Measurements from ENCODE around the gene HDAC4.

Gene HDAC4

DNA sequence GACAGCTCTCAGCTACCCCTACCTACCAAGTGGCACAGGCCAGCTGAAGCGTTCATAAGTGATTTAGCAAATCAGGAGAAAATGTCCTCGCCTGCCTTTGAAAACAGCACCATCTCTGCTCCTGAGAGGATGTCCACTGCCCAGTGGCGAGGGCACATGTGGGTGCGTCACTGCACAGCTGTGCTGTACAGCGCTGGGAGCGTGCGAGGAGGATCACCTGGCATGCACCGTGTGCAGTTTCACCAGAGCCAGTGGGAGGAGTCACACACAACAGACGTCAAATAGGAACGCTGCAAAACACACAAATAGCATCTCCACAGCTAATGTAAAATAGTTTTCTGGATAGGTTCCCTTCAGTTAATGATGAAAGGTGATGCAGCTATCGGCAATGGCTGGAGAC is 154.1 kb downstream of the HDAC4 start:
- DNase-seq: no peak

DNA sequence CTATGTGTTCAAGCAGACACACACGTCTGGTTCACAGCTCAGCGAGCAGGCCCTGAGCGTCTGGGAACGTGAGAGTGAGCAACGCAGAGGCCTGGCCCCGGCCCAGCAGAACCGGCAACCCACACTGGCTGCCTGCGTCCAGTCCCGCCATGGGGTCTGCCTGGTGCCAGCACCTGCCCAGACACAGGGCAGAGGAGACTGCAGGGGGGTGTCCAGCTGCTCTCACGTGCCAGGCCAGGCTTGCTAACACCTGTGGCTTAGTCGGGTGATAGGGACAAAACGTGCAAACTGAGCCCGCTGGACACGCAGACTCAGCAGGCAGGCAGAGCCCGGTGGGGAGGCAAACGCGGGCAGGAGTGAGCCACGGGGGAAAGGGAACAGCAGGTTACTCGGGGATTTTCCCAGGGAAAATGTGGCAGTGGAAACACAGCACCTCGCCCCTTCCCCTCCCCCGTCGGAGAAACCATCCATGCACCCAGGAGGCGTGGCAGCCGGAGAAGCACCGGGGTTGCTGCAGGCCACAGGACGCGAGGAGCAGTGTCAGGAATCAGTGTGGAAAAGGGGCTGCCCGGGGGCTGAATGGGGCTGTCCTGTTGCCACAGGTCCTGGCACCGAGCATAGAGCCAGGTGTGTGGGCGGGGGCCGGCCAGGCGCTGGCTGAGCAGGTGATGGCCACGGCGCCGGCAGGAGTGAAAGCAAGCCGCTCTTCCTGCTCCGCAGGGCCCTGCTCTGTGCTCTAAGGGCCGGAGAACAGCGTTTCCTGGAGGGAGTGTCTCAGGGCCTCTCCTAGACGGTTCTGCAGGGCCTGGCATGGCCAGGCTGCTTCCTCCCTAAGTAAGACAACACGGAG is 154.7 kb downstream of the HDAC4 start:
- DNase-seq: no peak

DNA sequence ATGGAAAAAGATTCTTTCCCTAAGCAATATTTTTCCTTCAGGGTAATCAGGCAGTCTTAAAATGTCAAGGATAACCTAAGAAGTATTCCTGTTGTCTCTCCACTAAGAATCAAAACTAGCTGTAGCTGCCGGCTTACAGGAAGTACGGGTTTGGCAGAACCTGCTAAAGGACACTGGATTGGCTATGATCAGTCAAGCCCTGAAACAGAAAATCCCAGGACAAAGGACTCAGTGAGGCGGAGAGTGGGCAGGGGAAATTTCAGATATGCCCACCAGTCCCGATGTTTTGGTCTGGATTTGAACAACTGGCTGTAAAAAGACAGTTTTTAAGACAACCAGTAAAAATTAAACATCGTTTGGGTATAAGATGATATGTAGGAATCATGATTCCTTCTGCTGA is 155.7 kb downstream of the HDAC4 start:
- no peak for DNase-seq

DNA sequence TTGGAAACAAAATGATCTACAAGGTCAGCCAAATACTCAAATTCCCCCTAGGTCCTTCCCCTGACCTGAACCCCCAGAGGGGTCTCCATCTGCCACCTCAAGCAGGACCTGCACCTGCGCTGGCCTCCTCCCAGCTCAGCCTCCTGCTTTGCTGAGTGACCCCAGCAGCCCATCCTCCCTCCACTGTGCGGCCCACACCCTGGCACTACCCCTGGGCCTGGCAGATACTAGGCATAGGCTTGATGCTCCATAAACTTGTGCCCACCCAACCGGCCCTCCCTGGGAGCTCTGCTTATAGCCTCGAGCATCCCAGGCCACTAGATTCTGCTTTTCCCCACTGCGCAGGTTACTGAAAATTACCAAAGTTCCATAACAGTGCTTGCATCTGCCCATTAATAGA is 156.2 kb downstream of the HDAC4 start:
- DNase-seq: no peak

DNA sequence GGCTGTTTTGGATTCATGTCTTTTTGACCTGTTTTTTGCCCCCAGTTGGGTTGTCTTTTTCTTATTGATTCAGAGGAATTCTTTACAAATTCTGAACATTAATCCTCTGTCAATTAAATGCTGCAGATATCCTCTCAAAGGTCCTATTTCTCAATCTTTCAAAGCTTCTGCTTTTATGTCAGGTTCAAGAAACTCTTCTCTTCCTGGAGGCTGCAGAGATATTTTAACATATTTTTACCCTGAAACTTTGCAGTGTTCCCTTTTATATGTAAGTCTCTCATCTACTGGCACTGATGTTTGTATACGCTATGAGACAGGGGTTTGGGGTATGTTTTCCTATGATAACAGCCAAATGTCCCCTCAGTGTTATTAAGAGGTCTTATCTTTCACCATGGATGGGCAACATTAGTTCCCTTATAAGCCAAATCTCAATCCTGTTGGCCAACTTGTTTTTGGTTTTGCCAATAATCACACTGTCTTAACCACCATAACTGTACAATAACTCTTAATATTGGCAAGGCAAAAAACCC is 159.3 kb downstream of the HDAC4 start:
- no peak for DNase-seq

DNA sequence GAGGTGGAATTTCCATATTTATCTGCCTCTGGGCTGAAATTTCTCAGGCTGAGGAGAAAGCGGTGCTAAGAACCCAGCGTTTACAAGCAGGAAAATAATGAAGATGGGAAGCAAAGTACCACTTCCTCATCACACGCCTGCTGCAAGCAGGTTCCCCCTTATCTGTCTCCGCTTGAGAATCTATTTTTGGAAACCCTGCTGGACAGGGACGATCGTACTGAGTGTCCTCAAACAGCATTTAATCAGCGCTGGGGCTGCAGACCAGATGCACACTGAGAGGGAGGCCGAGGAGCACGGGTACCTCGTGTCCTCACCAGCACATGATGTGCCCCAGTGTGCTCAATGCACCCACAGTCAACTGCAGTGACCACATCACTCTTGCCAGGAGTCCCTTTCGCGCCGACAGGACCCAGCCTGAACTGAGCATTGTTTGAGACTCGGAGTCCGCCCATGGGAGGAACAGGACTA is 160.4 kb downstream of the HDAC4 start:
- DNase-seq: no peak

DNA sequence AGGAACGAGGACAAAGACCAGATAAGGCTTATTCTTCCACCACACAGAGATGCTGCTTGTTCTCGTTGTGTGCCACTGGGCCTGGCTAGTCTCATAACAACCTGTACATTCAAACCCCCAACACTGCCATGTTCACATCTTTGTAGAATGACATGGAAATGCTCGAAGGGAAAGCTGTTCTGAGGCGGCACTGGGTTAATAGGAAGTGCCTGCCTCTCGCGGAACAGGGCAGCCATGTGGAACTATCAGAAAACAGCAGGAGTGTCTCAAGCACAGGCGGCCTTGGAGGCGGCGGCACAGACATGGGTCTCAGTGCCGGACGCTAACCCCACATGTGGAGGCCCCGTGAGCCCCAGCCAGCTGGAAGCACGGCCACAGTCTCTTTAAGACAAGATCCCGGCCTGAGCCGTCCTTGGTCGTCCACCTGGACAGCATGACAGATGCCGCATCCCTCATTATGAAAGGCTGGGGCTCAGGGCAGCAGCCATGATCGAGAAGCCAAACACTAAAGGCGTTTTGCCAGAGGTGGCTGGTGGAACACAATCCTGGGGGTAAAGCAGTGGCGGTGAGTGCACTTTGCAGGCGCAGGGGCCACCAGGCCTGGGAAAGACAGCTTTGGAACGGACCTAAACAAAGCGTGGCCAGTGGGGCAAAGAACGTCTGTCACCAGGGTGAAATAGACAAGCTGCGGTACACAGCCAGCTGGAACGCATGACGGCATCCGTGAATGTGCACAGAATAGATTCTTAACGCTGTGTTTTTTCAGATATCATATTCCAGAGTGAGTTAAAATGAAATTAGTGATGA is 161.0 kb downstream of the HDAC4 start:
- DNase-seq: no peak

DNA sequence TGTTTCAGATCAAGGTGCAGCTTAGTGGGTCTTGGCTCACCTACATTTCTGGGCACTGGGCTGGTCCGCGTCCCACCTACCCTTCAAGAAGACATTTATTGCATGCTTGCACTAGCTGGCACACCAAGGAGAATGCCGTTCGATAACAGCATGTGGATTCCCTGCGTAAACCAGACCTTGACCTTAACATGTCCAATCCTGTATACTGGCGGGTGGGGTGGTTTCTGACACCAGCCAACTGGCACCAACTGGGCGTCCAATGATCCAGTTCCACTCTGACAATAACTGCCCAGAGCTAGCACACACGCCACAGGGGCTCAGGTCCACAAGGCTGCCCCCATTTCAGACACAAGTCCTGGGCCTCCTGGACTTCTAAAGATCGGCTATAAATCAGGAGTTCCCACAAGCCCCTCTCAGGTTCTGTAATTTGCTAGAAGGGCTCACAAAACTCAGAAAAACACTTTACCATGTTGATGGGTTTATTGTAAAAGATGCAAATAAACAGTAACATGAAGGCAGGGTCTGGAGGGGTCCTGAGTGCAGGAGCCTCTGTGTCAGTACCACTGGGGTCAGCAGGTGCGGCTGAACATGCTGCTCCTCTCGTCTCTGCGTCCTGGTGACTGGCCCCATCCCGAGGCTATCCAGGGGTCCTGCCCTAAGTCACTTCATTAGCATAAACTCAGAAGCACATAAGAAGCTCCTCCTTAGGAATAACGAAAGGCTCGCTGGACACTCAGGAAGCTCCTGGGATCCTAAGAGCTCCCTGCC is 161.8 kb downstream of the HDAC4 start:
- DNase-seq: no peak

DNA sequence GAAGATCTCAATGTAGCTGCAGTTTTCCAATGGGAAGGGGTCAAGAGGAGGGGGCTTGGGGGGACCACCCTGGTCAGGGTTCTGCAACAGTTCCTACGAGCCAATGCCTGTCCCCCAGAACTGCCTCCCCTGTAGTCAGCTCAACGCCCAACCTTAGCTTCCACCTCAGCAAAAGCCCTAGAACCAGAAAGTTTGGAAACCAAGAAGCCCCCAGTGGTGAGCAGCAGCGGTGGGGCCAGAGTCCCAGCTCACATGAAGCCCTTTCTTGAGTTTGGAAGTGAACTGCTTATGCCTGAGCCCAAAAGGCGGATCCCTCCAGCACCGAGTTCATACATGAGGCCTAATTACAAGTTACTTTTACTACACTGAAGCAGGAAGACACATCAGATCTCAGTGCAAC is 162.4 kb downstream of the HDAC4 start:
- DNase-seq: no peak

DNA sequence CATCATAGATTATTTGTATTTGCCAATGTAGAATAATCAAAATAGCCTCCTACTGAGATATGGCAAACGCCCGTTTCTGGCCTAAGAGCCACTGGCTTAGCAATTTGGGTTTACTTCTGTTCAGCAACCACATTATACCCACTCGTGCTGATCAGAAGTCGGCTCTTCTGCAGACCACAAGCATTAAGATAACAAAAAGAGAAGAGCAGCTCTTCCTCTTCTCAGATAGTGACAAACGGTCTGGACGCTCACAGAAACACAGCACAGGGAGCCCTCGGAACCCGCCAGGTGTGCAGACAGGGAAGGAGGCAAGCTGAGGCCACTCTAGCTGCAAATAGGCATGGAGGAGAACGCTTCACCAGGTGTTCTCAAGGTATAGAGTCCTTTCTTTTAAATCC is 164.0 kb downstream of the HDAC4 start:
- no peak for DNase-seq

DNA sequence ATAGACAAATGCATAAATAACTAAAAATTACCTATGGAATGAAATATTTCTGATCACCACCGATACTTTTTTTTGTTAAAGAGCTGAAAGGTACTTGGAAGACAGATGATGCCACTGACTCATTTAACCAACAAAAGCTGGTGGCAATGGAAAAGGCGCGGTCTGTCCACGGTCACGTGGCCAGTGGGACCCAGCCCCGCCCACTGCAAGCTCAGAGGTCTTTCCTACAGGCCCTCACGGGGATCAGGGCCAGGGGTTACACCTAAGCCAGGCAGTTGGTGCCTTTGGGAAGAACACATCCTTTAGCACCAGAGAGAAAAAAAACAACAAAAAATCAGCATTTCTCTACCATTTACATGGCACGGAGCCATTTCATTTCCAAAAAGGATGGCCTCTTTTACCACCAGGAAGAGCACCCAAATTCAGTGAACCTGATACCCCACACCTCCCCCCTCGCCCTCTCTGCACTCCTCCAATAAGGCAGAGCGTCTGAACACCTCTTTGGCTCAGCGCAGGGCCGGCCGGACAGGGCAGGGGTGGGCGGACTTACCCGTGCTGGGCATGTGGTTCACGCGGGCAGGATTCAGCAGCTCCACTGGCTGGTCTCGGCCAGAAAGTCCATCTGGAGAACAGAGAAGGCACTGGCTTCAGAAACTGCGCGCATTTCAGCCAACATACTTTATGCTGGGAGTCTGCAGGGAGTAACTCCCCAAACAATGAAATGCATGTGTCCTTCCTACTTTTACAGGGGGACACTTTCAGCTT is 164.6 kb downstream of the HDAC4 start:
- DNase-seq: no peak

DNA sequence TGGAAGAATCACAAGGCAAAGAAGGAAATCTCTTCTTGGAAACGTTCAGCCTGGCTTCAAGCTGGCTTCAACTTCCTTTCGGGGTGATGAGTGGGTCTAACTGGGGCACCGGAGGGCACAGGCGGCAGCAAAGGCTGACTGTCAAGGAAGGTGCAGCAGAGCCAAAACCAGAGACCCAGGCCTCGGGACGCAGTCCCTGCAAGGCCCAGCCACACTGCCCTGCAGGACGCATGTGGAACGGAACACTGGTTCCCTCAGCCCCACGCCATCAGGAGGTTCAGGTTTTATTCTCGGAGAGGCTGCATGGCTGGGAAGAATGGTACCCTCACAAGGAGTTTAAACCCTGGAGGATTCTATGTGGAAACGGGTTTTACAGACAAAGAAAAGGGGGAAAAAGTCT is 165.5 kb downstream of the HDAC4 start:
- DNase-seq: no peak

DNA sequence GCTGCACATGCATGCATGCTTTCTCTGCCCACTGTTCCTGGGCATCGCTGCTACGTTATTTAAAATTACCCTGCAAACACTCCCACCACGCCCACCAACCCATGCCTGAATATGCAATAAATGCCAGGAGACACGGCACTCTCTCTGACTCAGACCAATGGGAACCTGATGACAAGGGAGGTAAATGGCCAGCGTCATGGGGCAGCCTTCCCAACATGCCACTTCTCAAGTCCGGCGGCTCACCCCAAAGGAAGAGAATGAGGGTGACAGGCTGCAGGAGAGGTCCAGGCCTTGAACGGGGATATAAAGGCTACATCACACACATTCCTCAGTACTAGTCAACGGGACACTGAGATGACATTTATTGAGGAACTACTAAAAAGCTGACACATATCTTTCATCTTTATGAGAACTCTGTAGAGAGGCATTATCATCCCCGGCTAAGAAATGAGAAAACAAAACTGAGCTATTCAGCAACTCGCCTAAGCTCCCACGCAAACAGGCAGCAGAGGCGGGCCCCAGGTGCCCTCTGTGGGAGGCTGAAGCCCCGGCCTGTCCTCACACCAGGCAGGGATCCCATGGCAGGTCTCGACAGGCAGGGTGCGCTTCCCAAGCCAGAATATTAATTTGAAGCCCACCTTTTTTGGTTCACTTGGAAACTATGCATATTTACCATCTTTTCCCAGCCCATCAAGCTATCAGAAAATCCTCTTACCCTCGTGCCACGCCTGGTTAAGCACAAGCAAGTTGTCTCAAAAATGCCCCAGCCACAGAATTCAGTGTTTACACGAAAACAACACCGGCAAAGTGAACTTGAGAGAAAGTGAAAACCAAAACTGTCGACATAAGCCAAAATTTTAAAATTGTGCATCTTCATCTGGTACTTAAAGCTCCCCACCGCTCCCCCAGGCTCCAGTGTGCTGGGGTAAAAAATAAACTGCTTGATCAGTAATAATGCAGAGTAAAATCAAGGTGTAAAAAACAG is 166.3 kb downstream of the HDAC4 start:
- DNase-seq: no peak

DNA sequence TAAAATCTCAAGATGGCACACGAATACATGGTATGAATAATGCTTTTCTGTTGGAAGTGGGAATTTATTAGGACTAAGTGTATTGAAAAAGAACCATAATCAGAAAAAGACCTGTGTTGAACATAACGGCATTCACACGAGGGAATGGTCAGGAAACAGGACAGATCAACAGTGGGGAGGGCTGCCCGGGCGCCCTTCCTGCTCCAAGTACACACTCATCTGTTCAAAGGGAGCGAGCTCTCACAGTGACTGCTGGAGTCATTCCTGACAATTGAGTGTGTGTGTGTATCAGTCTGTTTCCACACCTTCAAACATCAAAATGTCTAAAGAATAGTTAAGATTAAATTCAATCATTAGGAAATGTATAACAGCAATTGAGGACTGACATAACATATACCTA is 167.2 kb downstream of the HDAC4 start:
- no peak for DNase-seq

DNA sequence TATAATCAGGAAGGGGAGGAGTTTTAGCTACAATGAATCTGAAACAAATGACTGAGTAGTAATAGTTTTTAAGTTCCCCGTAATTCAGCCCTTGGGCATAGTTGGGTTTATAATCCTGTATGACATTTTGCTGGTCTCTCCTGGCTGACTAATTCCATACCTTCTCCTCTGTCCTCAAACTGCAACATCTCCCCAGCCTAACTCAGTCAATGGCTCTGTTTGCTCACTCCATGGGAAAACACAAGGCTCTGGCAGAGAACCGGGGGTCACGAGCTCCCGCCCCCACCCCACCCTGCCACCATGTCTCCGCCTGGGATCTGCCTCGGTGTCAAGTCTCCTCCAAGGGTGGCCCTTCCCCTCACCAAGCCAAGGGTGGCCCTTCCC is 168.6 kb downstream of the HDAC4 start:
- DNase-seq: no peak

DNA sequence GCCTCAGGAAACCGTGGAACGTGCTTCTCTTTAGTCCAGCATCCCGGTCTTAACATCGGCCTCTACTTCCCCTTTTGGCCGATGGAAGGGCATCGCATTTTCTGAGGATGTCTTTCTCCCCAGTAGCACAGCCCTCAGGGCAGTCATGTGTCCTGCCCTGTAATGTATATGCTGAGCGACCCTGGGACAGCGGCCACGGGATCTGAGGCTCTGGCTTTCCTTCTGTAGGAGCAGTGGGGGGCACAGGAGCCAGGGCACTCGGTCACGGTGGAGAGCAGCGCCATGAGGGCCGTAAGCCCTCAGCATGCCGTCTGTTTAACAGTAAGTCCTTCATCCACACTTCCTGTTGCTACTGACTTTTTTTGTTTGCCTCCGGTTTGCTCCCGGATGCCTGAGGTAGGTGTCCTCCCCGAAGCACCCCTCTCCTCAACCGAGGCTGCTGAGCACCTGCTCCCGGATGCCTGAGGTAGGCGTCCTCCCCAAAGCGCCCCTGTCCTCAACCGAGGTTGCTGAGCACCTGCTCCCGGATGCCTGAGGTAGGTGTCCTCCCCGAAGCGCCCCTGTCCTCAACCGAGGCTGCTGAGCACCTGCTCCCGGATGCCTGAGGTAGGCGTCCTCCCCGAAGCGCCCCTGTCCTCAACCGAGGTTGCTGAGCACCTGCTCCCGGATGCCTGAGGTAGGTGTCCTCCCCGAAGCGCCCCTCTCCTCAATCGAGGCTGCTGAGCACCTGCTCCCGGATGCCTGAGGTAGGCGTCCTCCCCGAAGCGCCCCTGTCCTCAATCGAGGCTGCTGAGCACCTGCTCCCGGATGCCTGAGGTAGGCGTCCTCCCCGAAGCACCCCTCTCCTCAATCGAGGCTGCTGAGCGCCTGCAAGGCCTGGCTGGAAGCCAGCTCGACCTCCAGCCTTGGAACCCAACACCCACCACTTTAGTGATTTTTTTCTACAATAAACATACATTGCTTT is 169.3 kb downstream of the HDAC4 start:
- no peak for DNase-seq

DNA sequence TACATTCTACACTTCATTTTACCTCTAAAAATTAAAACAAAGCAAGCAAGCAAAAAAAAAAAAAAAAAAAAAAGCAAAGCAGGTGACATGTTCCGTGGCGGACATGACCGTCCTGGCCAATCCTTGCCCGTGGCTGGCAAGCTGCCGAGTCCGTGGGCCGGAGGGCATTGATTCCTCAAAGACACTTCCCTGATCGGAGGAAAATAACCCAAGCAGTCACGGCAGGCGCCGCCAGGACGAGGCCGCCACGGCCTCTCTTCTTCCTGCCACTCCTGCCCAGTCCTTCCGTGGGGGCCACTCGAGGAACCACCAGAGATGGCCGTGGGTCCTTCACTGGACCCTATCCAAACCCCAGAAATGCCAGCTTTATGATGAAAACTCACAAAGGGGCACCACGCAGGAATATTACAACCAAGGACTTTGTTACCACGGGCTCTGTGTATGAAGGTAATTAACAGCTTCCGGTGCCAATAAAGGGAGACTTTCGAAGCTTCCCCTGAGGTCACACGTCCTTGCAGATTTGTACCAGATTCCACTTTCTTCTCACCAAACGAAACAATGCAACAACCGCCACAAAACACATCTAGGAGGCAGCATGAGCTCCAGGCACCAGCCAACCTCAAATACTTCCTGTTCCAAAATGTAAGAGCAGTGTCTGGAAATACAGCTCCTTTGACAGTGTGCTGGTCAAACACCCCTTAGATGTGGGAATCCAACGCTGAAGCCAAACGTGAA is 170.3 kb downstream of the HDAC4 start:
- DNase-seq: peak; percentile 30

DNA sequence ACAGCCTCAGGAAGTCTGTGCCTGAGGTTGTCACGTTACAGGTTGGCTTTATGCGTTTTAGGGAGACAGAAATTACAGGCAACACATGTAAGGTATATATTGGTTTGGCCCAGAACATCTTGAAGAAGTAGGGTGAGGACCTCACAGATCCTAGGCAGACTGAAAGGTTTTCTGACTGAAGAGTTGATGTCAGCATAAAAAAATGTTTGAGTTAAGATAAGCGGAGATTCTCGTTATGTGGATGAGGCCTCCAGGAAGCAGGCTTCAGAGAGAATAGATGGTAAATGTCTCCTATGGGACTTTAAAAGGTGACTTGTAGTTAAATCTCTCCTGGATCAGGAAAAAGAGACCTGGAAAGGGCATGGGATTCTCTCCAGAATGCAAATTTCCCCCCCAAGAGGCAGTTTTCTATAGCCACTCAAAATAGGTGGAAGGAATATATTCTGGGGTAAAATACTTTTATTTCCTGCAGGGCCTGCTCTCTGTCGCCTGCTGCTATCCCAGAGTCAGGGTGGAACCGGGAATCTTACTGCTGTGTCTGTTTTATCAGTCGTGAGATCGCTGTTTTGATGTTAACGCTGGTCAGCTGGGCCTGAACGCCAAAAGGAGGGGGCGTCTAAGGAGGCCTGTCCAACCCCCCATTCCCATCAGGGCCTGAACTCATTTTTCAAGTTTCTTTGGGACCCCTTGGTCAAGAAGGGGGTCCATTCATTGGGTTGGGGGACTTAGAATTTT is 171.1 kb downstream of the HDAC4 start:
- no peak for DNase-seq
